Measurements from ENCODE around the gene CYP2R1.

- peak in 2 of 5 experiments; percentile 50 to 54 for TF ChIP-seq CTCF (IDR thresholded peaks at IDR 0.05)
- no peak for TF ChIP-seq POLR2A (IDR thresholded peaks at IDR 0.05)
- no peak for TF ChIP-seq EP300 (IDR thresholded peaks at IDR 0.05)
Measured at GRCh38 chr11:14905104-14906033, 13.3 kb upstream of the CYP2R1 start.

Data from tibial nerve (tissue), 4 donors.